ENCODE data around the gene ST6GALNAC2. TPM values are rescaled to one million over a fixed set of nuclear protein-coding genes. Genes with fewer than 3 reads are reported as not detected.
"Not testable (repeated sequence)": the region's sequence is repeated elsewhere in the genome, so short reads cannot be mapped to it uniquely, and the experiment has no call there.

Gene ST6GALNAC2
- total RNA-seq, 4 donors from 2014 or later, result 15.2 to 39.9 (median 29.5) TPM

- Histone ChIP-seq H3K4me1 (peaks cover 52 to 76% (median 61%) of the 10 kb centered on the region in 3 donors), H3K9me3 (no peaks in the 10 kb centered on the region), H3K36me3 (no peaks in the 10 kb centered on the region), H3K27ac (peak overlapping the region; percentile 68 to 96 (median 88)), H3K27me3 (no peaks in the 10 kb centered on the region), H3K4me3 (peak overlapping the region in 3 of 4 donors; percentile 2 to 45 (median 4))
- intact Hi-C loops (cut with DNase I), result loop anchor here (10.0 kb wide), 1 partner anchor 156 kb away; no protein-coding TSS in a partner anchor
- TF ChIP-seq, protein P1, sequence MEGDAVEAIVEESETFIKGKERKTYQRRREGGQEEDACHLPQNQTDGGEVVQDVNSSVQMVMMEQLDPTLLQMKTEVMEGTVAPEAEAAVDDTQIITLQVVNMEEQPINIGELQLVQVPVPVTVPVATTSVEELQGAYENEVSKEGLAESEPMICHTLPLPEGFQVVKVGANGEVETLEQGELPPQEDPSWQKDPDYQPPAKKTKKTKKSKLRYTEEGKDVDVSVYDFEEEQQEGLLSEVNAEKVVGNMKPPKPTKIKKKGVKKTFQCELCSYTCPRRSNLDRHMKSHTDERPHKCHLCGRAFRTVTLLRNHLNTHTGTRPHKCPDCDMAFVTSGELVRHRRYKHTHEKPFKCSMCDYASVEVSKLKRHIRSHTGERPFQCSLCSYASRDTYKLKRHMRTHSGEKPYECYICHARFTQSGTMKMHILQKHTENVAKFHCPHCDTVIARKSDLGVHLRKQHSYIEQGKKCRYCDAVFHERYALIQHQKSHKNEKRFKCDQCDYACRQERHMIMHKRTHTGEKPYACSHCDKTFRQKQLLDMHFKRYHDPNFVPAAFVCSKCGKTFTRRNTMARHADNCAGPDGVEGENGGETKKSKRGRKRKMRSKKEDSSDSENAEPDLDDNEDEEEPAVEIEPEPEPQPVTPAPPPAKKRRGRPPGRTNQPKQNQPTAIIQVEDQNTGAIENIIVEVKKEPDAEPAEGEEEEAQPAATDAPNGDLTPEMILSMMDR (IDR thresholded peaks at IDR 0.05), result no peak
- no peak for TF ChIP-seq POLR2A (IDR thresholded peaks at IDR 0.05)
- DNase-seq, result no peak
- WGBS, 2 donors, result 57 to 66% methylated on average over 20 to 21 of the region's 31 CpGs
Measured at GRCh38 chr17:76528528-76529223, 57.0 kb downstream of the ST6GALNAC2 start.

GRCh38 chr17:76528156-76528527 is 57.5 kb downstream of the ST6GALNAC2 start:
- WGBS, 2 donors, result 65 to 66% methylated on average over 8 to 12 of the region's 15 CpGs
- peak overlapping the region in 3 of 4 donors; percentile 2 to 45 (median 4) for H3K4me3 ChIP-seq
- intact Hi-C loops (cut with DNase I), result loop anchor here (10.0 kb wide), 1 partner anchor 157 kb away; no protein-coding TSS in a partner anchor
- no peak for TF ChIP-seq POLR2A (IDR thresholded peaks at IDR 0.05)
- TF ChIP-seq, protein P1 (IDR thresholded peaks at IDR 0.05), result no peak
- H3K27ac ChIP-seq, result peak overlapping the region; percentile 68 to 96 (median 88)
- no peaks in the 10 kb centered on the region for H3K36me3 ChIP-seq
- no peak for DNase-seq
- H3K4me1 ChIP-seq, result peaks cover 56 to 81% (median 65%) of the 10 kb centered on the region in 3 donors
- H3K9me3 ChIP-seq, result no peaks in the 10 kb centered on the region
- no peaks in the 10 kb centered on the region for H3K27me3 ChIP-seq

DNA sequence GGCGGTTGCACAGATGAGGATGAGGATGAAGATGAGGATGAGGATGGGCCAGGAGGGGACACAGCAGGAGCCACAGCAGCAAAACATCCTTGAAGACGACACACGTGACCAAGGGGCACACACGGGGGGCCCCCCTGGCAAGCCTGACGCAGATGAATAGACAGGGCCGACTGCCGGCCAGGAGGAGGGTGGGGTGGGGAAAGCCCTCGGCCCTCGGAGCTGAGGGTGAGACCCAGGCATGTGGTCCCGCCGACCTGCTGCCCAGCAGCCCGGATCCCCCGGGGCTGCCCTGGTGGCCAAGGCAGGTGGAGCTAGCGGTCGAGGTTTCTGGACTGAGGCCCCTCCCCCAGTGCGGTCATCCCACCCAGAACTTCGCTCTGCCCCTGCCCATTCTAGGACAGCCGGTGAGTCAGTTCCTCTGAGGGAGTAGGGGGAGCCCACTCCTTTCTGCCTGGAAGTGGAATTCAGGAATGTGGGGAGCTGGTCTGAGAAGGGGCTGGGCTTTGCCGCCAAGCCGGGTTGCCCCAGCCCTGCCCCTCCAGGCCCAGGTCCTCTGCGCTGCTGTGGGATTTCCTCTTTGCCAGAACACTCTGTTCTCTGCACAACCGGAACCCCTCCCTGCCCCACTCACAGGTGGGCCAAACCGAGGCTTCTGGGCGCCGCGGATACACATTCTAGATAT is 58.1 kb downstream of the ST6GALNAC2 start:
- Histone ChIP-seq H3K27ac (peak overlapping the region; percentile 68 to 96 (median 88)), H3K36me3 (no peaks in the 10 kb centered on the region), H3K27me3 (peaks cover 0 to 4% (median 0%) of the 10 kb centered on the region in 4 donors), H3K4me3 (peak overlapping the region in 2 of 4 donors; percentile 4 to 45), H3K4me1 (peaks cover 59 to 86% (median 68%) of the 10 kb centered on the region in 3 donors), H3K9me3 (no peaks in the 10 kb centered on the region)
- peak; percentile 63 for DNase-seq
- intact Hi-C loops (cut with DNase I), result loop anchor here (10.0 kb wide), 1 partner anchor 157 kb away; no protein-coding TSS in a partner anchor
- peak in 1 of 4 donors; percentile 39 for TF ChIP-seq POLR2A (IDR thresholded peaks at IDR 0.05)
- TF ChIP-seq, protein P1 (IDR thresholded peaks at IDR 0.05), result peak in 2 of 6 experiments; percentile 9 to 26
- 33 to 41% methylated on average over 16 to 18 of the region's 26 CpGs for WGBS, 2 donors

DNA sequence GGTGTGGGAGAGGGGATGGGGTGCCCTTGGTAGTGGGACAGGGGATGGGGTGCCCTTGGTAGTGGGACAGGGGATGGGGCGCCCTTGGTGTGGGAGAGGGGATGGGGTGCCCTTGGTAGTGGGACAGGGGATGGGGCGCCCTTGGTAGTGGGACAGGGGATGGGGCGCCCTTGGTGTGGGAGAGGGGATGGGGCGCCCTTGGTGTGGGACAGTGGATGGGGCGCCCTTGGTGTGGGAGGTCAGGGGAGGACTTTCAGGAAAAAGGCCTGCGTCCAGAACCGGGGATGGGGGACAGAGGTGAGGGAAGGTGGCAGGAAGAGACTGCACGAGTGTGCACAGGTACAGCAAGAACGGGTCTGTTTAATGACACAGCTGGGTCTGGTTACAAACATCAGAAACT is 58.6 kb downstream of the ST6GALNAC2 start:
- not testable (repeated sequence) for H3K36me3 ChIP-seq, H3K9me3 ChIP-seq, H3K27me3 ChIP-seq, DNase-seq
- Histone ChIP-seq H3K4me1 (peaks cover 59 to 83% (median 64%) of the 10 kb centered on the region in 3 donors), H3K4me3 (peak overlapping the region in 1 of 4 donors; percentile 45), H3K27ac (peak overlapping the region; percentile 68 to 96 (median 88))
- WGBS, 2 donors, result 38 to 41% methylated on average over 4 to 5 of the region's 9 CpGs
- intact Hi-C loops (cut with DNase I), result loop anchor here (10.0 kb wide), 1 partner anchor 158 kb away; no protein-coding TSS in a partner anchor

DNA sequence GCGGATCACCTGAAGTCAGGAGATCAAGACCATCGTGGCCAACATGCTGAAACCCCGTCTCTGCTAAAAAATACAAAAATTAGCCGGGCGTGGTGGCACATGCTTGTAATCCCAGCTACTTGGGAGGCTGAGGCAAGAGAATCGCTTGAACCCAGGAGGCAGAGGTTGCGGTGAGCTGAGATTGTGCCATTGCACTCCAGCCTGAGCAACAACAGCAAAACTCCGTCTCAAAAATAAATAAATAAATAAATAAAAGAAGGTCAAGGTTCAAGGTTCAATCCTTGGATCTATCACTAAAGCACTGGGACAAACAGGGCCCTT is 60.2 kb downstream of the ST6GALNAC2 start:
- WGBS, 2 donors, result 75 to 90% methylated on average over 5 to 7 of the region's 8 CpGs
- H3K36me3 ChIP-seq, DNase-seq, H3K4me3 ChIP-seq, H3K9me3 ChIP-seq: not testable (repeated sequence)
- Histone ChIP-seq H3K4me1 (peaks cover 50 to 67% (median 51%) of the 10 kb centered on the region in 3 donors), H3K27ac (peak overlapping the region in 3 of 4 donors; percentile 55 to 66 (median 63)), H3K27me3 (peaks cover 0 to 16% (median 0%) of the 10 kb centered on the region in 4 donors)
- intact Hi-C loops (cut with DNase I), result loop anchor here (10.0 kb wide), 1 partner anchor 159 kb away; no protein-coding TSS in a partner anchor
